BJ (cell line): Measurements from ENCODE around the gene ABTB1. TPM values are rescaled to one million over a fixed set of nuclear protein-coding genes. Genes with fewer than 3 reads are reported as not detected.

Experiments used
- CTCF ChIA-PET: fragments of 350-600 bp; formaldehyde crosslinking; extraction: SDS; loops from one replicate; lab custom pipeline; 2021; ENCODE audit warnings: antibody characterized with exemption, inconsistent platforms; lab: Yijun Ruan, JAX
- POLR2A ChIA-PET: fragments of 300-600 bp; sonication (Branson Sonifier 250); formaldehyde crosslinking; extraction: SDS; loops from one replicate; lab custom pipeline; 2021; ENCODE audit warnings: antibody characterized with exemption; lab: Charles Lee
- DNase-seq: peaks from one replicate; pipeline ENCODE4 v3.0.0-alpha.2; 2011; ENCODE audit warnings: low read depth
- H3K27me3 ChIP-seq: 2 replicates; pipeline ENCODE4 v1.6.0; 2011; ENCODE audit warnings: low read length; ENCODE audit not compliant: control insufficient read depth, insufficient read depth
- H3K36me3 ChIP-seq: 2 replicates; pipeline ENCODE4 v1.5.1; 2011; ENCODE audit warnings: low read length; ENCODE audit not compliant: control insufficient read depth, insufficient read depth
- H3K4me3 ChIP-seq: 2 replicates; pipeline ENCODE4 v1.5.1; 2011; ENCODE audit warnings: low read depth, mild to moderate bottlenecking, control low read depth, low read length
- polyA plus RNA-seq: library from polyadenylated mRNA; depleted of rRNA; stranded (reverse); fragments of >200 nt; gene quantifications from 2 replicates; pipeline ENCODE4 v1.2.3, GENCODE V29; 2011
- TF ChIP-seq, protein P1 (sequence below): IDR thresholded peaks from 2 replicates; pipeline ENCODE4 v1.5.1; 2011; ENCODE audit warnings: low read depth, mild to moderate bottlenecking, control low read depth, inconsistent platforms, low read length, moderate library complexity; ENCODE audit not compliant: insufficient read depth

Gene ABTB1
- polyA plus RNA-seq, 1 experiment = 46.5 TPM

- TF ChIP-seq, protein P1, sequence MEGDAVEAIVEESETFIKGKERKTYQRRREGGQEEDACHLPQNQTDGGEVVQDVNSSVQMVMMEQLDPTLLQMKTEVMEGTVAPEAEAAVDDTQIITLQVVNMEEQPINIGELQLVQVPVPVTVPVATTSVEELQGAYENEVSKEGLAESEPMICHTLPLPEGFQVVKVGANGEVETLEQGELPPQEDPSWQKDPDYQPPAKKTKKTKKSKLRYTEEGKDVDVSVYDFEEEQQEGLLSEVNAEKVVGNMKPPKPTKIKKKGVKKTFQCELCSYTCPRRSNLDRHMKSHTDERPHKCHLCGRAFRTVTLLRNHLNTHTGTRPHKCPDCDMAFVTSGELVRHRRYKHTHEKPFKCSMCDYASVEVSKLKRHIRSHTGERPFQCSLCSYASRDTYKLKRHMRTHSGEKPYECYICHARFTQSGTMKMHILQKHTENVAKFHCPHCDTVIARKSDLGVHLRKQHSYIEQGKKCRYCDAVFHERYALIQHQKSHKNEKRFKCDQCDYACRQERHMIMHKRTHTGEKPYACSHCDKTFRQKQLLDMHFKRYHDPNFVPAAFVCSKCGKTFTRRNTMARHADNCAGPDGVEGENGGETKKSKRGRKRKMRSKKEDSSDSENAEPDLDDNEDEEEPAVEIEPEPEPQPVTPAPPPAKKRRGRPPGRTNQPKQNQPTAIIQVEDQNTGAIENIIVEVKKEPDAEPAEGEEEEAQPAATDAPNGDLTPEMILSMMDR = no peak
- Histone ChIP-seq H3K36me3 (peaks cover 8% of the 10 kb centered on the region), H3K27me3 (no peaks in the 10 kb centered on the region), H3K4me3 (no peak overlapping the region)
- POLR2A ChIA-PET = no interaction called here
- CTCF ChIA-PET = interaction anchor here (0.7 to 2.1 kb wide), 7 partner anchors 9 to 107 kb away, joined by 3 to 13 read pairs (median 4); no protein-coding TSS in a partner anchor
- no peak for DNase-seq
Observed at GRCh38 chr3:127682561-127682960, 9.8 kb downstream of the ABTB1 start.

- TF ChIP-seq, protein P1 = no peak
- DNase-seq = no peak
- no peak overlapping the region for H3K4me3 ChIP-seq
- H3K27me3 ChIP-seq = no peaks in the 10 kb centered on the region
- CTCF ChIA-PET = interaction anchor here (0.6 to 1.8 kb wide), 3 partner anchors 13 to 147 kb away, joined by 3 to 5 read pairs (median 3); no protein-coding TSS in a partner anchor
- POLR2A ChIA-PET = no interaction called here
- H3K36me3 ChIP-seq = peaks cover 1% of the 10 kb centered on the region
Observed at GRCh38 chr3:127684871-127685707, 12.3 kb downstream of the ABTB1 start.

GRCh38 chr3:127685708-127686511 lies 13.2 kb downstream of the ABTB1 start:
- Histone ChIP-seq H3K27me3 (no peaks in the 10 kb centered on the region), H3K36me3 (no peaks in the 10 kb centered on the region), H3K4me3 (no peak overlapping the region)
- DNase-seq = no peak
- TF ChIP-seq, protein P1 = no peak
- ChIA-PET POLR2A (no interaction called here), CTCF (interaction anchor here (0.6 kb wide), 1 partner anchor 111 kb away, joined by 3 read pairs; no protein-coding TSS in a partner anchor)

DNA sequence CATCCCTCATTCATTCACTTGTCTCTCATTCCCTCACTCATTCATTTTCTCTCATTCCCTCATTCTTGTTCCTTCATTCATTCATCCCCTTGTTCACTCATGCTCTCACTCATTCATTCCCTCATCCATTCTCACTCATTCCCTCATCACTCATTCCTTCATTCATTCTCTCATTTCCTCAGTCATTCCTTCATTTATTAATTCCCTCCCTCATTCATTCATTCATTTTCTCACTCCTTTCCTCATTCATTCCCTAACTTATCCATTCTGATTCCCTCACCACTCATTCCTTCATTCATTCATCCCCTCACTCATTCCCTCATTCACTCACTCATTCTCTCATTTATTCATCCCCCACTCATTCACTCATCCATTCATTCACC lies 13.8 kb downstream of the ABTB1 start:
- TF ChIP-seq, protein P1 = no peak
- Histone ChIP-seq H3K36me3 (no peaks in the 10 kb centered on the region), H3K27me3 (no peaks in the 10 kb centered on the region), H3K4me3 (no peak overlapping the region)
- no peak for DNase-seq
- CTCF ChIA-PET = no interaction called here
- POLR2A ChIA-PET = no interaction called here

- Histone ChIP-seq H3K36me3 (peaks cover 3% of the 10 kb centered on the region), H3K4me3 (no peak overlapping the region), H3K27me3 (no peaks in the 10 kb centered on the region)
- ChIA-PET POLR2A (no interaction called here), CTCF (no interaction called here)
- TF ChIP-seq, protein P1 = no peak
- DNase-seq = no peak
Observed at GRCh38 chr3:127687228-127687737, 14.5 kb downstream of the ABTB1 start.
